Non-pigmented ciliary epithelial cell (primary cell): ENCODE measurements around the gene CDHR4.
"Not testable (repeated sequence)": the region's sequence is repeated elsewhere in the genome, so short reads cannot be mapped to it uniquely, and the experiment has no call there.

Experiments
- DNase-seq: peaks from one replicate; pipeline ENCODE4 v3.0.0-alpha.2; 2010; ENCODE audit warnings: low read depth

The CDHR4 gene, protein sequence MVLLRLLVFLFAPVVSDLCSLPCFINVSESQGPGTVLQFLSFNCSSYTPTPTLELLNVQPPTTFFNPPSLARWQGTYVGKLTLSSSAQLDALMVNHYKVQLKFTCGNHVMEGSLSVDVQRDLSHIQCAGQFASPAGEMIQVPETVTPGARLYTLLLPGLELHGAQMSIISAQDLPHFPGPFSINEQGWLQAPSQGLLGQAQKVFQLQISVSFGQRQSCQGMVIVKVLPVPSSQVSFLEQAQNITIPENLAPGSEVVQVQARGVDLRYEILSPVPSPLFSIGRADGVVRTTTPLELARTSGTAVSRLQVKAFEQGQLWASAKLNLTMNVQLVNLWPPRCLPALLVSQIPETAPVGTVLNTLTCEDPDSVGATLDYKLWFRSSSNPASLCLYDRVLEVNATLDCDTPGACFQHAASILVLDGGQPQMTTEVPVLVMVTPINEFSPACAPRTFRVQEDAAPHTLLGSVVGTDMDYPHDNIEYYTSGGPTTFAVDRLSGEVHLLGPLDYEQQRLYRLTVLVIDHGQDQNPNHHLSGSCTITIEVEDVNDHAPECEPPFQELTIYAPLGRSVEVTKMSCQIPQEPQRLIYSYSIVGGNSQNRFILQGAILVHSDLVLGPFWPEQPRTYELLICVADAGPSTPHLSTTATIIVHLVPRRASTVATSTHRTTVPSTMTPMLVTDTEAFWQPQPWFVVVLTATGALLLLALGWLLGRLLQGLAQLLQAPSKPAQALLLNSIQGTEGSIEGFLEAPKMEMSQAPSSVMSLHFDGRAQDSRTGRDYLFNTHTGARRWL

GRCh38 chr3:49799761-49800160 lies at the start of gene CDHR4:
Gene CDHR4, minus strand, starts transcription at chr3:49799873. Its CDS starts 61 bp downstream, at chr3:49799812.
- DNase-seq: no peak

- DNase-seq: no peak
These were observed 46.0 kb upstream of the CDHR4 start for GRCh38 chr3:49845694-49846093.

DNA sequence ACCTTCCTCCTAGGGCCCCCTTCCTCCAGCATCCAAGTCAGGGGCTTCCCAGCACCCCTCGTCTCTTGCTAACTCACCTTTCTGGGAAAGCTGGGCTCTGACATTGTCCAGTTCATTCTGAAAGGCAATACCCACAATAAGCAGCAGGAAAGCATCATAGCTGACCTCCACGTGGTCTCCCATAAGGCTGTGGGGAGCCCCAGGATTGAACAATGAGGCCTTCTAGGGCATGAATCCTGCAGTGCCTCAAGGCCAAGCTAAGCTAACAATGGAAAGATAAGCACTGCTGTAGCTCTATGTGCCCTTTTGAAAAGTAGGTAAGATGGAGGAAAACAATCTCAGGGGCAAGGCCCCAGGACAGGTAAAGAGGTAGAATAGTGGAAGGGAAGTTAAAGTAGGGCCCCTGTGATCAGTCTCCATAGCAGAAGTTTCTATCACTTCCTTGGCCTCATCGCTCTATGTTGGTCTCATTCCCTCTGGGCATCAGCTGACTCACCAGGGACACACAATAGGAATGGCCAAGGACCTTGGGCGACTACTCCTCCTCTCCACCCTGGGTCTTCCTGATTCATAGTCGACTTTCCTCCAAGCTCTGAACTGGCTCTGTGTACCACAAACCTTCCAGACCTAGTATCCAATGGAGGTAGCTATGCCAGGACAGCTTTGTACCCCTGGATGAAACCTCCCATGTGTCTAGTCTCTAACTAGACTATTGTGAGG lies 45.0 kb upstream of the CDHR4 start:
- DNase-seq: no peak

DNA sequence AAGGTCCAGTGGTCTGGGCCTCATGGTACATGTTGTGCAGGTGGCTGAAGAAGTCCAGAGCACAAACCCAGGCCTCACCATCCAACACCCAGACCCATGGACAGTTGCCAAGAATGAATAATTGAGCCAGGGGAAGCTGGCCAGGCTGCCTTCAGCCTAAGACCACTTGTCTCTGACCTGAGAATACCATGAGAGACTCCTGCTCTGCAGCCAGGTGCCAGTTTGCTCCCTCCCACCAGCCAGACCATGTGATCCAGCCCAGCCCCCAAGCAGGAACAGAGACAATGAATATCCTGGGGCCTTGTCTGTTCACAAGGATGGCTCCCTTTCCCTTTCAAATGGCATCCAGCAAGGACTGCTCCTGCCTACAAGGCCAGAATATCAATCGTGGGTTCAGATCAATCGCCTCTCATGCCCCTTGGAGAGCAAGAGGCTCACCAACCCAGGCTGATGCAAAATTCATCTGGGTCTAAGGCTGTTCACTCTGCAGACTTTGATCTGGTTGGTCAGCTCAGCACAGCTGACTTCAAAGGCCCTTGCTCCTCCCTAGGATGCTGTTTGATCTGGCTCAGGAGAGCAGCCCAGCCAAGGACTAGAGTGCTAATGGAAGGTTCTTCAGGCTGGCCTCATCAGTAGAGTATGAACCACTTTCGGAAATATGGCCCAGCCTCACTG lies 43.3 kb upstream of the CDHR4 start:
- no peak for DNase-seq

DNA sequence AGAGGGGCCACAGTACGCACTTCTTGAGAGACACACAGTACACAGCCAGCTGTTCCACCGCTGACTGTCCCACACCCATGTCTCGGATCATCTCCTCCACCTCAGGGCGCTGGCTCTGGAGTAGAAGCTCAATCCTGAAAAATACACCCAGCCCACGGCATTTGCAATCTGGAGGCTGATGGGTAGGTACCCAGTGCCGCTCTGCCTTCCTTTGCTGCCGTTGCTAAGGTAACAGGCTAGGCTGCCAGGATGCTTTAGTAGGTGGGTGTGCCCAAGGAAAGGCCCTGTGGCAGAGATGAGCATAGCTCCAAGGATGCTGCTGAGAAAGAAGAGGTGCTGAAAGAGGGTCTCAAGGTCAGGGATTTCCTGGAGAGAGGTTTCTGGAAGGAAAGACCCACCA lies 42.1 kb upstream of the CDHR4 start:
- DNase-seq: no peak

DNA sequence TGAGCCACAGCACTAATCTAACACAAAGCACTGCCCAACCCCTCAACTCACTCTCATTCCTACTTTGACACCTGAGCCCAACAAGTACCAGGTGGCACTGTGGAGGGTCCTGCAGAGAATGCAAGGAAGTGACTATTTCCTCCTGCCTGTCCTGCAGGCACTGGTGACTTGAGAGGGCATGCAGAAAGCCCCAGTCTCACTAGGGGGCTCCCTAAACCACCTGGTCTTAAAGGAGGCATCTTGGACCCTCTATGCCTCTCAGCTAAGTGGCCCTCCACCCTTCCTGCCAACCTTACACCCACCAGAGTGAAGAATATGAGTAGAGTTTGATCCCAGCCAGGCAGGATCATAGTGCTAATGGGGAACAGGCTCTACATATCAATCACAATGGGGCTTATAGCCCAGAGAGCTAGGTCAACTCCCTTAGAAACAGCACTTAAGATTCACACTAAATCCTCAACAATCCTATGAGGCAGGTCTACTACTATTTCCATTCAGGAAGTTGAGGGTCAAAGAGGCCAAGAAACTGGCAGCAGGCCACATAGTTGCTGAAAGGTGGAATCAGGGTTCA lies 41.5 kb upstream of the CDHR4 start:
- DNase-seq: no peak

GRCh38 chr3:49840388-49840787 lies 40.7 kb upstream of the CDHR4 start:
- no peak for DNase-seq

DNA sequence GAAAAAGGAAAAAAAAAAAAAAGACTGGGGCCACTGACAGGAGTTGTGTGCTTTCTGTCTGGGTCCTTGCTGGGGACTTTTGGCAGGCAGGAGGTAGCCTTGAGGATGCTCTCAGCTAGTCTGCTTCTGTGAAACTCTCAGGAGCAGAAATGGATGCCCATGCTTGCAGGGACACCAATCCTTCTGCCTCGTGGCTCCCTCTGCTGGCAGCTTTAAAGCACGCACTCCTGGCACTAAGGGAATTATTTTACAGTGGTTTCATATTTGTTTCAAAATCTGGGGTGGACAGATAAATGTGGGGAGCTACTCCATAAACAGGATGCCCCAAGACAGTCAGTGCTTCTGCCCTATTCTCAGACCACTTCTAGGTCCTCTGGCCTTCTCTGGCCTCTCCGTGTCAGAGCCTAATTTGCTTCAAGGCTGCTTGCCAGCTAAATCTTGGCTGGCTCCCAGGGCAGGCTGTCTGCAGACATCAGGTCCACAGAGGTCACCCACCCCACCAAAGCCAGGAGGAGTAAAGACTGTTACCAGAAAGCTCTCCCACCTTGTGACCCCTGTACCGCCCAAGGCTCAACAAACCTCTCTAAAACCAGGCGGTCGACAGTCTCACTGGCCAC lies 39.6 kb upstream of the CDHR4 start:
- DNase-seq: peak; percentile 52

- DNase-seq: no peak
These were observed 31.7 kb upstream of the CDHR4 start for GRCh38 chr3:49831341-49831740.

- no peak for DNase-seq
These were observed 26.3 kb upstream of the CDHR4 start for GRCh38 chr3:49826016-49826415.

DNA sequence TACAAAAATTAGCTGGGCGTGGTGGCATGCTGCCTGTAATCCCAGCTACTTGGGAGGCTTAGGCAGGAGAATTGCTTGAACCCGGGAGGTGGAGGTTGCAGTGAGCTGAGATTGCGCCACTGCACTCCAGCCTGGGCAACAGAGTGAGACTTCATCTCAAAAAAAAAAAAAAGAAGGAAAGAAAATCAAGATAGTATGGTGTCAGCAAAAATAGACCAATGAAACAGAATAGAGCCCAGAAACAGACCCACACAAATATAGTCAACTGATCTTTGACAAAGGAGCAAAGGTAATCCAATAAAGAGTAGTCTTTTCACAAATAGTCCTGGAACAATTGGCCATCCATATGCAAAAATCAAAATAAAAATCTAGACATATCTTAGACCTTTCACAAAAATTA lies 23.5 kb upstream of the CDHR4 start:
- not testable (repeated sequence) for DNase-seq

- DNase-seq: no peak
These were observed 14.0 kb upstream of the CDHR4 start, which contains the start of gene UBA7 for GRCh38 chr3:49813497-49814174. Gene UBA7, minus strand, starts transcription at chr3:49813953. Its CDS starts 166 bp downstream, at chr3:49813787.

DNA sequence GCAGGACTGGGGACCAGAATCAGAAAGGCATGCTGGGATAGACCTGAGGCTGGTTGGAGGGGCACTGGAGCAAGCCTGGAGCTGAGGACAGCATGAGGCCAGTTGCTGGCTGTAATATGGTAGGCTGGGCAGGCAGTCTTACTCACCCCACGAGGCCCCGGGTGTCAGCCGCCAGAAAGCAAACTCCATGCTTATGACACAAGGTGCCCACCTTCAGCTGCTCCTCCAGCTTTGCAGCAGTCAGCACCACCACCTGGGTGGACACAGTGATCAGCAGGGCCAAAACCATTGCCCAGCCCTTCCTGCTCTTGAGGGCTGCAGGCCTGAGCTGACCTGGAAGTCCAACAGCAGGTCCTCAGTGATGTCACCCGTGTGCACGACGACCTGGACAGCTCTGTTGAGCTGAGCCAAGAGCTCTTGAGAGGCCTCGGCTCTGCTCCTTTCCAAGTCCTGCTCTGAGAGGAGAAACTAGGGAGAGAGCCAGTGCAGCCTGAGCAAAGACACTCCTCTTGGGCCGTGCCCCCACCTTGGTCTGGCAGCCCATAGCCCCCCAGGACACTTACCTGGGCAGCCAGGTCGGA lies 13.3 kb upstream of the CDHR4 start:
- DNase-seq: no peak

- no peak for DNase-seq
These were observed 7.9 kb upstream of the CDHR4 start for GRCh38 chr3:49807431-49808114.

GRCh38 chr3:49806850-49807249 lies 7.2 kb upstream of the CDHR4 start:
- no peak for DNase-seq

DNA sequence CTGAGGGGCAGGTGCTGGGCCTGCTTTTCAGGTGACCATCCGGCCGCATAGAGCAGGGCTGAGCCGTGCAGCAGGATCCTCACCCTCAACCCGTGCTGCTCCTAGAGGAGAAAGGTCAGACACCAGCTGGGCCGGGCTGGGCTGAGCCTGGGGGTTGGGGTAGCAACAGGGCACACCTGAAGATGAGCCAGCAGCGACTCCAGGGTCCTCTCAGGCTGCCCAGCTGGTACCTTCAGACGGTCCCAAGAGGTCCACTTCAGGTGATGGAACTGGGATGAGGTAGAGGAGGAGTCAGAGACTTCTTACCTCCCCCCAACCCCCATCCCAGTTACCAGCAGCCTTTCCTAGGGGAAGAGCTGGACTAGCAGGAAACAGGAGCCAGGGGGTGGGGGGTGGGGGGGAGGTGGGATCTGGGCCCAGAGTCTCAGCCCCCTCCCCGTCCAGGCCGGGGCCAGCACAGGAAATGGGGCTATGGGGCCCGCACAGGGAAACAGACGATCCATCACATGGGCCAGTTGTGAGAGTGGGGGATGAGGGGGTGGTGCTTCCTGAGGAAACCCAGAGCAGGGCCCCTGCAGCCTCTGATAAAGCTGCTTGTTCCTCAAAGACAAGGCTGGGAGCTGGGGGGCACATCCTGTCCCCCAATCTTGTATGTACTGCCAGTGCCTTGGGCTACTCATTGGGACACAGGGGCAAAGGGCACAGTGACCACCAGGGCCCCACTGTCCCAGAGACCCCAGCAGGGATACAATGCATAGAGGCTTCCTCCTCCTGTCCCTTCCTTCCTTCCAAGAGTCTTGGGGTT lies 6.4 kb upstream of the CDHR4 start:
- no peak for DNase-seq

- DNase-seq: no peak
These were observed 5.7 kb upstream of the CDHR4 start for GRCh38 chr3:49805367-49805782.

DNA sequence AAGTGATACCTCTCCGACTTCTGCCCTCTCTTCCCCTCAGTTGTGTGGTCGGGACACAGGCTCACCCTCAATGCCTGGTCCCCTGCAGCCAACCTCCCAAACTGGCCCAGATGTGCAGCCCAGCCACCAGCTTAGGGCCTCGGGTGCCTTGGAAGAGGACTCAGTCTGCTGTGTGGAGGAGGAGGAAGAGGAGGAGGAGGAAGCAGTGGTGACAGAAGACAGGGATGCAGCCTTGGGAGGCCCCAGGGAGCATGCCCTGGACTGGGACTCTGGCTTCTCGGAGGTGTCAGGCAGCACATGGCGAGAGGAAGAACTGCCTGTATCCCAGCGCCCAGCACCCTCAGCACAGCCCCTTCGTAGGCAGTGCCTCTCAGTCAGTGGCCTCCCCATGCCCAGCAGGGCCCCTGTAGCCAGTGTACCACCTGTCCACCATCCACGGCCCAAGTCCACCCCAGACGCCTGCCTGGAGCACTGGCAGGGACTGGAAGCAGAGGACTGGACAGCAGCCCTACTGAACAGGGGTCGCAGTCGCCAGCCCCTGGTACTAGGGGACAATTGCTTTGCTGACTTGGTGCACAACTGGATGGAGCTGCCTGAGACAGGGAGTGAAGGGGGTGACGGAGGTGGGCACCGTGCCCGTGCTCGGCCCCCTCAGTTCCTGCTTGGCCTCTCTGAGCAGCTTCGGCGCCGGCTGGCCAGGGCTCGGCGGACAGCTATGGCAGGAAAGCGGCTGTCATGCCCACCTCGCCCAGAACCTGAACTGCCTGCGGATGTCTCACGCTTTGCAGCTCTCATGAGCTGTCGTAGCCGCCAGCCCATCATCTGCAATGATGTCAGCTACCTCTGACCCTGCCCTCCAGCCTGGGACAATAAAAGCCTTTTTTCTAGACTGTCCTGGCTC lies 4.7 kb upstream of the CDHR4 start:
- no peak for DNase-seq
